Caki2 (cell line): ENCODE measurements around the gene YBX2. TPM values are rescaled to one million over a fixed set of nuclear protein-coding genes. Genes with fewer than 3 reads are reported as not detected.

Experiments
- DNase-seq: peaks from one replicate; pipeline ENCODE4 v3.0.0-alpha.2; 2015; ENCODE audit warnings: low read depth
- in situ Hi-C: cut with HindIII; loops from 2 replicates; pipeline ENCODE4 v1.10.0; 2016; ENCODE audit warnings: low sequenced_read_pairs, low pct_unique_long_range_greater_than_20kb, mixed read lengths
- total RNA-seq: library from RNA; depleted of rRNA; stranded (reverse); fragments of >200 nt; shearing (Covaris generic); gene quantifications from 2 replicates; pipeline ENCODE4 v1.2.3, GENCODE V29; 2014; ENCODE audit warnings: low replicate concordance; rRNA removed

The YBX2 gene
- total RNA-seq, 1 experiment from 2014 or later = 8.5 TPM

DNA sequence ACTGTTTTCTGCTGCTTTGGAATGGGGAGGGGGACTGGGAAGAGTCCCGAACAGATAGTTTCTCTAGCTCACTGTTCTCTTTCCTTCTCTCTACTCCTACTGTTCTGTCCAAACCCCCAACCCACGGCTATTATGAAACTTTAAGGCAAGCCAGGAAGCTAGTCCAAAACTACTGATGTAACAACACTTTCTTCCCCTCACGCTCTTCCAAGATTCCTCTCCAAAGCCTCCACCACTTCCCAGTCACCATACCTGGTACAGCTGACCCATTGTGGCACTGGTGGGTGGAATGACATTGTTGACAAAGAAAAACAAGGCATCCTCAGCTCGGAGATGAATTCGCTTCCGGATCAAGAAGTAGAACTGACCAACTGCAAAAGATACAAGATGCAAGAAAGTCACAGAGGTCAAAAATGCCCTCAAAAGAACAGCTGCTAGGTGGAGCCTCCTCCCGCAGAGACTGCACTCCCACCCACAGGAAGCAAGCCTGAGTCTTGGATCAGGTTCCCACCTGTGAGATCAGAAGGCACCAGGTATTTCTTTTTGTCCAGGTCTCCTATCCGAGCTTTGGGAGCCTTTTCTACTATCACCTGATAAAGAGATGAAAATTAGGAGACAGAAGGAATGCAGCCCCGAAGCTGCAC is 53.2 kb downstream of the YBX2 start:
- in situ Hi-C loops = no loop called here
- no peak for DNase-seq

DNA sequence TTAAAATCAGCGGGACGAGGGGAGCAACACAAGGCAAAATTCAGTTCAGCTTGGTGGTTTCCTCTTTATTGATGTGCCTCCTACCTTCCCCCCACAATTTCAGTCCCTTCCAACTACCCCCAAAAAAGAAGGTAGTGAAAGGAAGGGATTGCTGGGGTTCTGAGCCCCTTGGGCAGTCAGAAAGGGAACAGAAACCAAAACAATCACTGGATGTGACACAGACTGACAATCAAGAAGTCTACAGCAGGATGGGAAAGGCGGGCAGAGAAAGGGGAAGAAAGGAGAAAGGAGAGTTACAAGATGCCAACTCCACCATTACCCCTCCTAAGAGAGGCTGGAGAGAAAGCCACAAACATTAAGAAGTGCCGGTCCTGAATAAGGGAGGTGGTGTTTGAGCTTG is 54.1 kb downstream of the YBX2 start:
- in situ Hi-C loops = no loop called here

DNA sequence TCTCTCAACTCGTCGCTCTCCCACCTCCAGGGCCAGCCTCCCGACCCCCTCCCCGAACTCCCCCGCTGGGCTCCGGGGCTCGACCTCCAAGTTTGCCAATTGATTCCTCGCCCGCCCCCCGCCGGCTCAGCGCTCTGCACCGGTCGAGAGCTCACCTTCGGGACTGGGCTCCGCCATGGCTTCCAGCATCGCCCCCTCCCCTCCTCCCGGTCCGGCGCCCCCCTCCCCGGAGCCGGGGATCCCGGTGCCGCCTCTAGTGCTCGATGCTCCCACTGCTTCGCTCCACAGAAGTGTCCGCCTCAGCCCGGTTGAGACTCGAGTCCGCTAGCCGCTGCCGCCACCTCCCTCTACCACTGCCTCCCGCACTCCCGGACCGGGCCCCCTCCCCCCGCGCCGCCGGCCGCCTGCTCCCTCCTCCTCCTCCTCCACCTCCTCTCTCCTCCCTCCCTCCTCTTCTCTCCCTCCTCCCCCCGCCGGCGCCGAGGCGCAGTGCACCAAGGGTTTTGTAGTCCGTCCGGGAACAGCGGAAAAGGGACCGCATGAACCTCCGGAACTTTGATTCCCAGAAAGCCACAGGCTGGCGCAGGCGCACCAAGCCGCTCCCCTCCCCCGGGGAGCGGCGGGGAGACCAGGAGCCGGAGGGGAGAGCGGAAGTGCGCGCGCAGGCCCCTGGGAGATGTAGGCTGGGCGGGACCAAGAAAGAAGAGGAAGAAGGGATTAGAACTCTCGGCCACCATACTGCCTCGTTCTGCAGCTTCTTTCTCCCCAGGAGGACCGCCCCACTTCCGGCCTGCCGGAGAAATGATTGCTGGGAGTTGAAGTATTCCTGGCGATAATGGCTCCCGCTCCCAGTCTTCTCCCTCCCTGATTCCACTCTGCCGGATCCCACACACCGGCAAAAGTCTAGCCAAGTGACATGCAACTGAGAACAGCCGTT is 55.1 kb downstream of the YBX2 start, which contains the start of gene PHF23:
PHF23 (minus strand) TSS at position 367 of the 937 bp plus-strand sequence; CDS start at position 189, 178 bp downstream.
- in situ Hi-C loops = no loop called here
- peak; percentile 100 for DNase-seq

More for the DNA sequence above, 54.1 kb downstream of the YBX2 start:
- DNase-seq = no peak

DNA sequence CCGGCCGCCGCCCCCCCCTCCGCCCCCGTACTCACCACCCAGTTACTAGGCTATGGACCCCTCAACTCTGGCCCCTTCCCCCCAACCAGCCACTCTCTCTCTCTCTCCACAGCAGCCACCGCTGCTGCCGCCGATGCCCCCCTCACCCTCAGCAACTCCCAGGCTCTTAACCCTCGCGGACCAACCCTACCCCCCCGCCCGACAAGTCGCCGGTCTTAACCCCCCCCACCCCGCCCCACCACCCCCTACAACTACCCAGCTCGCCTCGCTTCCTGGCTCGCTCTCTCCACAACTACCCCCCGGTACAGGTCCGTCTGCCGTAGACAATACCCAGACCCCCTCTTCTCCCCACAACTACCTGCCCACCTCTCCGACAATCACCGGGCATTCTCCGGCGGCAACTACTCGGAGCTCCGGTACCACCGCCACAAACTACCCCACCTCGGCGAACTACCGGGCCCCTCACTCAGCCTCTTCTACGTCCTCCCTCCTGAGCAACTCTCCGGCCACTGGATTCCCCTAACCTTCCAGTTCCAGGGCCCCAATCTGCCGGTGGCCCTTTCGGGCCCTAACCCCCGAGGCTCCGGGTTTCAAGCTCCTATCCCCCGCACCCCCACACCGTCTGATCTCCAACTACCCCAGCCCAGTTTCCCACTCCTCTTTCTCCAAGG is 55.9 kb downstream of the YBX2 start:
- in situ Hi-C loops = no loop called here
- no peak for DNase-seq

Other genes starting within 250 kb of the YBX2 start
- not detected in 2 replicates for gene CLEC10A, start 214.4 kb downstream of the YBX2 start, total RNA-seq
- not detected in 2 replicates for gene ASGR2, start 179.8 kb downstream of the YBX2 start, total RNA-seq
- gene ASGR1, start 115.3 kb downstream of the YBX2 start, total RNA-seq = not detected in 2 replicates
- gene DLG4, start 74.8 kb downstream of the YBX2 start, total RNA-seq = 2.8 and 4.8 TPM in 2 replicates
- 301 and 338 TPM in 2 replicates for gene ACADVL, start 74.7 kb downstream of the YBX2 start, total RNA-seq
- 33.3 and 64.4 TPM in 2 replicates for gene DVL2, start 60.1 kb downstream of the YBX2 start, total RNA-seq
- gene PHF23, start 55.2 kb downstream of the YBX2 start, total RNA-seq = 28.0 and 39.4 TPM in 2 replicates
- 211 and 296 TPM in 2 replicates for gene GABARAP, start 52.2 kb downstream of the YBX2 start, total RNA-seq
- gene CTDNEP1, start 42.9 kb downstream of the YBX2 start, total RNA-seq = 9.6 and 19.0 TPM in 2 replicates
- 25.5 and 32.4 TPM in 2 replicates for gene ELP5, start 42.4 kb downstream of the YBX2 start, total RNA-seq
- not detected in 2 replicates for gene CLDN7, start 32.2 kb downstream of the YBX2 start, total RNA-seq
- gene SLC2A4, start 12.9 kb downstream of the YBX2 start, total RNA-seq = not detected in 2 replicates
- 483 and 624 TPM in 2 replicates for gene EIF5A, start 13.0 kb upstream of the YBX2 start, total RNA-seq
- gene GPS2, start 20.7 kb upstream of the YBX2 start, total RNA-seq = 51.1 and 56.4 TPM in 2 replicates
- gene NEURL4, start 34.7 kb upstream of the YBX2 start, total RNA-seq = 15.0 and 17.9 TPM in 2 replicates
- gene ACAP1, start 41.9 kb upstream of the YBX2 start, total RNA-seq = 2.3 and 26.4 TPM in 2 replicates
- gene KCTD11, start 57.5 kb upstream of the YBX2 start, total RNA-seq = 17.2 and 23.2 TPM in 2 replicates
- gene TMEM95, start 60.5 kb upstream of the YBX2 start, total RNA-seq = not detected in 2 replicates
- 1.8 and 2.9 TPM in 2 replicates for gene TNK1, start 86.5 kb upstream of the YBX2 start, total RNA-seq
- 5.6 and 14.4 TPM in 2 replicates for gene PLSCR3, start 99.9 kb upstream of the YBX2 start, total RNA-seq
- 132 and 200 TPM in 2 replicates for gene TMEM256, start 109.5 kb upstream of the YBX2 start, total RNA-seq
- 1.1 TPM in 1 of 2 replicates, not detected in the other for gene NLGN2, start 113.2 kb upstream of the YBX2 start, total RNA-seq
- gene SPEM1, start 125.7 kb upstream of the YBX2 start, total RNA-seq = not detected in 2 replicates
- not detected in 2 replicates for gene SPEM2, start 131.0 kb upstream of the YBX2 start, total RNA-seq
- not detected in 2 replicates for gene SPEM3, start 134.2 kb upstream of the YBX2 start, total RNA-seq
- gene TMEM102, start 140.8 kb upstream of the YBX2 start, total RNA-seq = 2.9 and 6.7 TPM in 2 replicates
- gene FGF11, start 144.9 kb upstream of the YBX2 start, total RNA-seq = 0.06 and 0.98 TPM in 2 replicates
- gene CHRNB1, start 150.4 kb upstream of the YBX2 start, total RNA-seq = 4.0 and 11.0 TPM in 2 replicates
- 4.6 and 5.8 TPM in 2 replicates for gene ZBTB4, start 185.0 kb upstream of the YBX2 start, total RNA-seq
- not detected in 2 replicates for gene SLC35G6, start 186.8 kb upstream of the YBX2 start, total RNA-seq
- 10.9 and 11.8 TPM in 2 replicates for gene POLR2A, start 189.7 kb upstream of the YBX2 start, total RNA-seq